SK-N-SH (cell line): ENCODE results near the gene CDH23.

Source experiments
- CHD2 ChIP-seq: fragments of 150-350 bp; IDR thresholded peaks from 2 replicates; pipeline ENCODE4 v1.6.1; 2018; ENCODE audit warnings: low read length; ENCODE audit not compliant: partially characterized antibody
- MXI1 ChIP-seq: IDR thresholded peaks from 2 replicates; pipeline ENCODE4 v1.6.1; 2012; ENCODE audit warnings: mild to moderate bottlenecking, low read depth, low read length, improper control_type of control experiment
- ZBTB33 ChIP-seq: IDR thresholded peaks from 2 replicates; pipeline ENCODE4 v1.4.0; 2012; ENCODE audit warnings: low read depth, borderline replicate concordance
- TF ChIP-seq, protein P1 (sequence below): fragments of 200-600 bp; sonication (generic); IDR thresholded peaks from 2 replicates; pipeline ENCODE4 v1.6.1; 2017; ENCODE audit warnings: antibody characterized with exemption, mild to moderate bottlenecking, moderate library complexity

- TF ChIP-seq, protein P1, sequence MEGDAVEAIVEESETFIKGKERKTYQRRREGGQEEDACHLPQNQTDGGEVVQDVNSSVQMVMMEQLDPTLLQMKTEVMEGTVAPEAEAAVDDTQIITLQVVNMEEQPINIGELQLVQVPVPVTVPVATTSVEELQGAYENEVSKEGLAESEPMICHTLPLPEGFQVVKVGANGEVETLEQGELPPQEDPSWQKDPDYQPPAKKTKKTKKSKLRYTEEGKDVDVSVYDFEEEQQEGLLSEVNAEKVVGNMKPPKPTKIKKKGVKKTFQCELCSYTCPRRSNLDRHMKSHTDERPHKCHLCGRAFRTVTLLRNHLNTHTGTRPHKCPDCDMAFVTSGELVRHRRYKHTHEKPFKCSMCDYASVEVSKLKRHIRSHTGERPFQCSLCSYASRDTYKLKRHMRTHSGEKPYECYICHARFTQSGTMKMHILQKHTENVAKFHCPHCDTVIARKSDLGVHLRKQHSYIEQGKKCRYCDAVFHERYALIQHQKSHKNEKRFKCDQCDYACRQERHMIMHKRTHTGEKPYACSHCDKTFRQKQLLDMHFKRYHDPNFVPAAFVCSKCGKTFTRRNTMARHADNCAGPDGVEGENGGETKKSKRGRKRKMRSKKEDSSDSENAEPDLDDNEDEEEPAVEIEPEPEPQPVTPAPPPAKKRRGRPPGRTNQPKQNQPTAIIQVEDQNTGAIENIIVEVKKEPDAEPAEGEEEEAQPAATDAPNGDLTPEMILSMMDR, result no peak
- TF ChIP-seq MXI1 (no peak), CHD2 (no peak), ZBTB33 (no peak)
Measured at GRCh38 chr10:71493741-71494140, 97.0 kb downstream of the CDH23 start.
